HG03139 (cell line): Measurements from ENCODE around the gene FGD5.

Source experiments
- ATAC-seq: cut with Tn5 transposase; IDR thresholded peaks from one replicate; pipeline ENCODE4 v1.9.1; 2021; ENCODE audit not compliant: unreplicated experiment

The FGD5 gene

GRCh38 chr3:14872706-14873105, 53.9 kb downstream of the FGD5 start:
- ATAC-seq, result no peak

- no peak for ATAC-seq
Observed at GRCh38 chr3:14874784-14875183, 56.0 kb downstream of the FGD5 start.

GRCh38 chr3:14875411-14876175, 56.8 kb downstream of the FGD5 start:
- no peak for ATAC-seq

GRCh38 chr3:14876921-14877333, 58.2 kb downstream of the FGD5 start:
- ATAC-seq, result no peak

- ATAC-seq, result no peak
Observed at GRCh38 chr3:14877469-14877868, 58.7 kb downstream of the FGD5 start.

GRCh38 chr3:14879211-14879874, 60.6 kb downstream of the FGD5 start:
- ATAC-seq, result no peak

- ATAC-seq, result no peak
Observed at GRCh38 chr3:14880447-14881106, 61.8 kb downstream of the FGD5 start.

- ATAC-seq, result no peak
Observed at GRCh38 chr3:14883226-14883625, 64.5 kb downstream of the FGD5 start.

GRCh38 chr3:14884665-14885064, 65.9 kb downstream of the FGD5 start:
- no peak for ATAC-seq

- ATAC-seq, result no peak
Observed at GRCh38 chr3:14885307-14885706, 66.5 kb downstream of the FGD5 start.

- ATAC-seq, result no peak
Observed at GRCh38 chr3:14886101-14886500, 67.3 kb downstream of the FGD5 start.

- no peak for ATAC-seq
Observed at GRCh38 chr3:14889205-14889604, 70.4 kb downstream of the FGD5 start.

GRCh38 chr3:14889943-14890342, 71.2 kb downstream of the FGD5 start:
- ATAC-seq, result no peak

- ATAC-seq, result no peak
Observed at GRCh38 chr3:14890476-14890875, 71.7 kb downstream of the FGD5 start.

- ATAC-seq, result no peak
Observed at GRCh38 chr3:14891135-14892132, 72.7 kb downstream of the FGD5 start.

- no peak for ATAC-seq
Observed at GRCh38 chr3:14892226-14892625, 73.5 kb downstream of the FGD5 start.

GRCh38 chr3:14894085-14894484, 75.3 kb downstream of the FGD5 start:
- no peak for ATAC-seq

- no peak for ATAC-seq
Observed at GRCh38 chr3:14897266-14897665, 78.5 kb downstream of the FGD5 start.

GRCh38 chr3:14898929-14899328, 80.2 kb downstream of the FGD5 start:
- no peak for ATAC-seq

- ATAC-seq, result no peak
Observed at GRCh38 chr3:14899993-14900618, 81.3 kb downstream of the FGD5 start.
